ENCODE results near the gene PRDM16. TPM values are rescaled to one million over a fixed set of nuclear protein-coding genes. Genes with fewer than 3 reads are reported as not detected.
A peak's percentile ranks its signal among the peaks of the same experiment; 100 is the strongest.

The PRDM16 gene
- total and polyA plus RNA-seq, 7 donors, result 0.04 to 1.2 (median 0.31) TPM

DNA sequence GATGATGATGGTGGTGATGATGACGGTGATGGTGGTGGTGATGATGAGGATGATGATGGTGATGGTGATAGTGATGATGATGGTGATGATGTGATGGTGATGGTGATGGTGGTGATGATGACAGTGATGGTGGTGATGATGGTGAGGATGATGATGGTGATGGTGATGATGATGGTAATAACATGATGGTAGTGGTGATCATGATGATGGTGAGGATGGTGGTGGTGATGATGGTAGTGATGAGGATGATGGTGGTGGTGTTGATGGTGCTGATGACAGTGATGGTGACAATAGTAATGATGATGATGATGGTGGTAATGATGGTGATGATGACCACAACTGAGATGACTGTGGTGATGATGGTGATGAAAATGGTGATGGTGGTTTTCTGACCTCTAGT is 42.9 kb upstream of the PRDM16 start:
- Histone ChIP-seq H3K9me3 (no peaks in the 10 kb centered on the region), H3K4me1 (no peaks in the 10 kb centered on the region), H3K27me3 (ENCODE audit: insufficient read depth in 3 of 3, low read length in 2 of 3) (peaks cover 0 to 28% (median 4%) of the 10 kb centered on the region in 3 donors), H3K36me3 (ENCODE audit: insufficient read depth in 1 of 2, low read depth in 1 of 2) (no peaks in the 10 kb centered on the region), H3K27ac (no peak overlapping the region), H3K4me3 (no peak overlapping the region)
- no peak for ATAC-seq
- intact Hi-C loops (cut with DNase I), result no loop called here
- TF ChIP-seq, protein P1, sequence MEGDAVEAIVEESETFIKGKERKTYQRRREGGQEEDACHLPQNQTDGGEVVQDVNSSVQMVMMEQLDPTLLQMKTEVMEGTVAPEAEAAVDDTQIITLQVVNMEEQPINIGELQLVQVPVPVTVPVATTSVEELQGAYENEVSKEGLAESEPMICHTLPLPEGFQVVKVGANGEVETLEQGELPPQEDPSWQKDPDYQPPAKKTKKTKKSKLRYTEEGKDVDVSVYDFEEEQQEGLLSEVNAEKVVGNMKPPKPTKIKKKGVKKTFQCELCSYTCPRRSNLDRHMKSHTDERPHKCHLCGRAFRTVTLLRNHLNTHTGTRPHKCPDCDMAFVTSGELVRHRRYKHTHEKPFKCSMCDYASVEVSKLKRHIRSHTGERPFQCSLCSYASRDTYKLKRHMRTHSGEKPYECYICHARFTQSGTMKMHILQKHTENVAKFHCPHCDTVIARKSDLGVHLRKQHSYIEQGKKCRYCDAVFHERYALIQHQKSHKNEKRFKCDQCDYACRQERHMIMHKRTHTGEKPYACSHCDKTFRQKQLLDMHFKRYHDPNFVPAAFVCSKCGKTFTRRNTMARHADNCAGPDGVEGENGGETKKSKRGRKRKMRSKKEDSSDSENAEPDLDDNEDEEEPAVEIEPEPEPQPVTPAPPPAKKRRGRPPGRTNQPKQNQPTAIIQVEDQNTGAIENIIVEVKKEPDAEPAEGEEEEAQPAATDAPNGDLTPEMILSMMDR (IDR thresholded peaks at IDR 0.05), result no peak
- WGBS, 3 donors, result 95 to 100% (median 95%) methylated on average over 1 of the region's 1 CpG
- no peak for DNase-seq

DNA sequence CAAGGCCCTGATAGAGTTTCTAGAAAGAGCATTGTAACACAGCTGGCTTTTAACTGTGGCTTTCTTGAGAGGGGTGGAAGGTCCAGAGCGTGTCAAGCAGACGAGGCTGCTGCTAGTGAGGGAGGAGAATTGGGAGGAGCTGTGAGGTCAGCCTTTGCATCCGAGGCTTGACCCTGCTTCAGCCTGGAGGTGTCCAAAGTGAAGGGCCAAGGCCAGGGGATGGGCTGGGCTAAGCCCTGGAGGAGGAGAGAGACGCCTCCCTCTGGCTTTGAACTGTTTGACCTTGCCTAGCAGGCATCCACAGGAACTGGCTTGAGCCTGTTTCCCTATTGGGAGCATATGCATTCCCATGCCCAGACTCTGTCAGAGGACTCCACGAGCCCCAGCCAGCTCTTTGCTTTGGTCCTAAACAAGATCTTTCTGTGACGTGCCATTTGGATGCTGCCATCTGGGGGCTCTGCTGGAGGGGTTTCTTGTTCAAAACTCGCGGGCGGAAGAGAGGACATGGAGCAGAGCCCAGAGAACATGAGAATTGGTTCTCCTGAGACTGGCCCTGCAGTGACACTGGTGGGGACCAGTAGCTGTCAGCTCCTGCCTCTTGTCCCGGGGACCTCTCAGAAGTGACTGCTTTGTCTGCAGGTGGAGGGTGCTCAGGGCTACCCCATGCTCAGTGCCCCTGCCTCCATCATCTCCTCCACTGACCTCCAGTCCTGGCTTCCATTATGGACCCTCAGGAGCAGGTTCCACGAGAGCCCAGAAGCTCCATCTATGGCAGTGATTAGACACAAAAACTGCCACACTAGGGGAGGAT is 42.2 kb upstream of the PRDM16 start:
- intact Hi-C loops (cut with DNase I), result no loop called here
- peaks cover 0 to 32% (median 4%) of the 10 kb centered on the region in 3 donors for H3K27me3 ChIP-seq (ENCODE audit: insufficient read depth in 3 of 3, low read length in 2 of 3)
- H3K27ac ChIP-seq, result no peak overlapping the region
- TF ChIP-seq, protein P1 (IDR thresholded peaks at IDR 0.05), result no peak
- no peaks in the 10 kb centered on the region for H3K4me1 ChIP-seq
- no peaks in the 10 kb centered on the region for H3K9me3 ChIP-seq
- H3K4me3 ChIP-seq, result no peak overlapping the region
- no peak for ATAC-seq
- 73 to 77% (median 76%) methylated on average over 11 of the region's 11 CpGs for WGBS, 3 donors
- H3K36me3 ChIP-seq (ENCODE audit: insufficient read depth in 1 of 2, low read depth in 1 of 2), result no peaks in the 10 kb centered on the region
- DNase-seq, result no peak

DNA sequence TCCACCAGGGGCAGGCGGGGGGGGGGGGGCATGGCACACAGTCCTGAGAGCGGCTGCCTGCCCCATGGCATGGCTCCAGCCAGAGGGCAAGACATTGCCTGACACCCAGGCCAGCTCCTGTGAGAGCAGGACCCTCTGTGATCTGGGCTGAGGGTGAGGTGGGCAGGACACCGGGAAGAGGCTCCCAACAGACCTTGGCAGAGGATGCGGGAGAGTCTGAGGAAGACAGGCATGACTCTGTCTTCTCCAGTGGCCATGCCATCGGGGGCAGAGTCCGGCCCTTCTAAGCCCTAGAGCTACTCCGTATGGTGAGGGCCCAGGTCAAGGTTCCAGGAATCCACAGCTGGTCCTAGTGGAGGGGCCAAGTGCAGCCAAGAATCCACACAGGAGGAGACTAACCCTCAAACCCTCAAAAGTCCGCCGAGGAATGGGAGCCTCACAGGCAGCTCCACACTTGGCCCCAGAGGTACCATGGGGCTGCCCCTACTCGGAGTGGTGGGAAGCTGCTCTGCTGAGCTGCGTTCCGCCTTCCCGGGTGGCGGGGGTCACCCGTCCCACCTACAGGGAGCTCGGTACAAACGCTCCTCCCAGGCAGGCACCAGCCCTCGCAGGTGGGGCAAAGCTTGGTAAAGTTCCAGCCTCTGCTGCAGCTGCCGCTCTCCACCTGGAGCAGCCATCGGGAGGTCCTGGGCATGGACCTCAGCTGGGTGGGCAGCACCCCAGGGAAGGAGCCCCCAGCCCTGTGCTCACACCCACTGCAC is 41.2 kb upstream of the PRDM16 start:
- no peak overlapping the region for H3K27ac ChIP-seq

DNA sequence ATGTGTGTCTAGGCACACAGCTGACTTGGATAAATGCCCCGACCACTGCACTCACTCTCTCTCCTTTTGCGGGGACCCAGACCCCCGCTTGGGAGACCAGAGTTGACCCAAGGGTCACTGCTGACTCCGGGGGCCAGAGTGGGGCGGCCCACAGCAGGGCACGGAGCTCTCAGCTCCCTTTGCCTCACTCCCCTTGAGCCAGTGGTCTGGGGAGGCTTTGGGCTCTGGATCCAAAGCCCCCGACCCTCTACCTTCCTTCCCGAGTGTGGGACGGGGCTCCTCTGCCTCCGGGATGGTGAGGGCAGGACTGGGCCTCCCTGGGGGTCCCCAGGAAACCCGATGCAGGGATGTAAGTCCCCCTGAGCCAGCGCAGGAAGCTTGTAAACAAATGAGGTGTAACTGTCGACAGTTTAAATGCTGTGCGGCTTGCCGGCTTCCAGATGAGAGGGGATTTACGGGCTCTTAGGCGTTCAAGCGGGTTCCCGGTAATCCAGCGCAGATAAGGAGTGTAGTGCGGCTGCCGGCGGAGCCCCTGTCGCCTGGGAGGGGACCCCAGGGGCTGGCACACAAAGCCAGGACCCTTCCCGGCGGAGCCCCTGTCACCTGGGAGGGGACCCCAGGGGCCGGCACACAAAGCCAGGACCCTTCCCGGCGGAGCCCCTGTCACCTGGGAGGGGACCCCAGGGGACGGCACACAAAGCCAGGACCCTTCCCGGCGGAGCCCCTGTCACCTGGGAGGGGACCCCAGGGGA is 40.3 kb upstream of the PRDM16 start:
- ATAC-seq, result no peak

More for the DNA sequence above, 41.2 kb upstream of the PRDM16 start:
- ATAC-seq, result no peak
- no peaks in the 10 kb centered on the region for H3K36me3 ChIP-seq (ENCODE audit: insufficient read depth in 1 of 2, low read depth in 1 of 2)
- H3K4me3 ChIP-seq, result no peak overlapping the region
- DNase-seq, result peak in 1 of 2 donors; percentile 41
- no peaks in the 10 kb centered on the region for H3K9me3 ChIP-seq
- TF ChIP-seq, protein P1 (IDR thresholded peaks at IDR 0.05), result no peak
- WGBS, 3 donors, result 75 to 82% (median 76%) methylated on average over 19 to 20 of the region's 20 CpGs
- intact Hi-C loops (cut with DNase I), result no loop called here
- H3K27me3 ChIP-seq (ENCODE audit: insufficient read depth in 3 of 3, low read length in 2 of 3), result peaks cover 0 to 41% (median 4%) of the 10 kb centered on the region in 3 donors
- no peaks in the 10 kb centered on the region for H3K4me1 ChIP-seq

More for the DNA sequence above, 40.3 kb upstream of the PRDM16 start:
- Histone ChIP-seq H3K4me1 (no peaks in the 10 kb centered on the region), H3K4me3 (no peak overlapping the region), H3K27ac (no peak overlapping the region), H3K27me3 (ENCODE audit: insufficient read depth in 3 of 3, low read length in 2 of 3) (peaks cover 0 to 41% (median 4%) of the 10 kb centered on the region in 3 donors), H3K36me3 (ENCODE audit: insufficient read depth in 1 of 2, low read depth in 1 of 2) (no peaks in the 10 kb centered on the region), H3K9me3 (no peaks in the 10 kb centered on the region)
- intact Hi-C loops (cut with DNase I), result no loop called here
- peak in 1 of 2 donors; percentile 35 for DNase-seq
- TF ChIP-seq, protein P1 (IDR thresholded peaks at IDR 0.05), result no peak
- 43 to 52% (median 47%) methylated on average over 31 to 32 of the region's 32 CpGs for WGBS, 3 donors
